Tibial nerve (tissue), 4 donors: ENCODE data around the gene ZBTB2. TPM values are rescaled to one million over a fixed set of nuclear protein-coding genes. Genes with fewer than 3 reads are reported as not detected.

Source experiments
- DNase-seq, 2 donors: peaks; one replicate each; pipeline ENCODE4 v3.0.0-alpha.2; 2019; ENCODE audit warnings: low spot score in 2 of 2
- H3K27ac ChIP-seq, 4 donors: fragments of 200-600 bp; sonication (generic) in 3 of 4; one replicate each; pipeline ENCODE4 v1.5.1; 2017 to 2019; ENCODE audit warnings: mild to moderate bottlenecking in 1 of 4
- H3K27me3 ChIP-seq, 2 donors: fragments of 200-600 bp; sonication (generic) in 1 of 2; one replicate each; pipeline versions ENCODE4 v1.5.1 to v1.6.0; 2017 to 2019
- H3K36me3 ChIP-seq, 3 donors: fragments of 200-600 bp; sonication (generic); one replicate each; pipeline ENCODE4 v1.5.1; 2018 to 2019
- H3K4me1 ChIP-seq, 4 donors: fragments of 200-600 bp; sonication (generic) in 3 of 4; one replicate each; pipeline ENCODE4 v1.5.1; 2017 to 2019
- H3K4me3 ChIP-seq, 4 donors: fragments of 200-600 bp; sonication (generic) in 3 of 4; one replicate each; pipeline ENCODE4 v1.5.1; 2017 to 2019; ENCODE audit warnings: mild to moderate bottlenecking in 1 of 4, moderate library complexity in 1 of 4
- H3K9me3 ChIP-seq, 4 donors: fragments of 200-600 bp; sonication (generic) in 3 of 4; one replicate each; pipeline ENCODE4 v1.5.1; 2017 to 2019
- CTCF ChIP-seq, 5 experiments: fragments of 200-600 bp in 3 of 5; fragments of 450-650 bp in 2 of 5; sonication (generic) in 3 of 5; IDR thresholded peaks; one replicate each; pipeline ENCODE4 v1.5.1; 2016 to 2019; ENCODE audit warnings: antibody characterized with exemption in 5 of 5, mild to moderate bottlenecking in 3 of 5, moderate library complexity in 2 of 5
- EP300 ChIP-seq, 2 donors: sonication (generic); formaldehyde crosslinking; IDR thresholded peaks; one replicate each; pipeline ENCODE4 v1.6.1; 2017; ENCODE audit warnings: antibody characterized with exemption in 2 of 2, mild to moderate bottlenecking in 1 of 2
- POLR2A ChIP-seq, 2 donors: fragments of 450-650 bp; IDR thresholded peaks; one replicate each; pipeline ENCODE4 v1.6.1; 2017; ENCODE audit warnings: antibody characterized with exemption in 2 of 2, mild to moderate bottlenecking in 2 of 2, moderate library complexity in 2 of 2
- WGBS, 2 donors: methylation state at CpG; one replicate each; pipeline ENCODE4 v1.1.5; 2018; 5-methylcytosine and 5-hydroxymethylcytosine counted together
- total RNA-seq, 4 donors: library from RNA; depleted of rRNA; stranded (reverse); fragments of >200 nt; gene quantifications; one replicate each; pipeline ENCODE4 v1.1.0, GENCODE V29; 2016

The ZBTB2 gene, protein sequence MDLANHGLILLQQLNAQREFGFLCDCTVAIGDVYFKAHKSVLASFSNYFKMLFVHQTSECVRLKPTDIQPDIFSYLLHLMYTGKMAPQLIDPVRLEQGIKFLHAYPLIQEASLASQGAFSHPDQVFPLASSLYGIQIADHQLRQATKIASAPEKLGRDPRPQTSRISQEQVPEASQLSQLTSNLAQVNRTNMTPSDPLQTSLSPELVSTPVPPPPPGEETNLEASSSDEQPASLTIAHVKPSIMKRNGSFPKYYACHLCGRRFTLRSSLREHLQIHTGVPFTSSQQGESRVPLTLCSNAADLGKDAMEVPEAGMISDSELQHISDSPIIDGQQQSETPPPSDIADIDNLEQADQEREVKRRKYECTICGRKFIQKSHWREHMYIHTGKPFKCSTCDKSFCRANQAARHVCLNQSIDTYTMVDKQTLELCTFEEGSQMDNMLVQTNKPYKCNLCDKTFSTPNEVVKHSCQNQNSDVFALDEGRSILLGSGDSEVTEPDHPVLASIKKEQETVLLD
- 10 to 100 TPM in 2 of 4 donors, 1 to 10 TPM in 2; 5.7 to 13.8 (median 10.2) TPM for total RNA-seq

GRCh38 chr6:151391471-151392413, at the start of gene ZBTB2:
TSS of gene ZBTB2 (minus strand) at chr6:151391559. CDS start at chr6:151373637, 17,922 bp downstream.
- no peaks in the 10 kb centered on the region for H3K36me3 ChIP-seq
- peak within 1 kb of the TSS; percentile 84 to 100 (median 92) for H3K4me3 ChIP-seq
- DNase-seq: peak; percentile 42 to 61
- peak within 1 kb of the TSS; percentile 97 to 99 (median 98) for H3K27ac ChIP-seq
- peaks cover 0 to 68% (median 35%) of the 10 kb centered on the region in 4 donors for H3K4me1 ChIP-seq
- no peak for TF ChIP-seq EP300 (IDR thresholded peaks at IDR 0.05)
- peak in 1 of 5 experiments; percentile 8 for TF ChIP-seq CTCF (IDR thresholded peaks at IDR 0.05)
- peak in 1 of 2 donors; percentile 34 for TF ChIP-seq POLR2A (IDR thresholded peaks at IDR 0.05)
- WGBS, 2 donors: 2 to 4% methylated on average over 11 to 36 of the region's 57 CpGs
- H3K9me3 ChIP-seq: no peaks in the 10 kb centered on the region
- no peaks in the 10 kb centered on the region for H3K27me3 ChIP-seq

- Histone ChIP-seq H3K9me3 (no peaks in the 10 kb centered on the region), H3K4me3 (no peak overlapping the region), H3K27me3 (no peaks in the 10 kb centered on the region), H3K27ac (peak overlapping the region in 2 of 4 donors; percentile 2 to 19), H3K4me1 (peaks cover 0 to 66% (median 17%) of the 10 kb centered on the region in 4 donors), H3K36me3 (no peaks in the 10 kb centered on the region)
- peak in 1 of 2 donors; percentile 21 for DNase-seq
- WGBS, 2 donors: 48 to 50% methylated on average over 2 of the region's 2 CpGs
- no peak for TF ChIP-seq POLR2A (IDR thresholded peaks at IDR 0.05)
- peak; percentile 13 to 56 (median 34) for TF ChIP-seq CTCF (IDR thresholded peaks at IDR 0.05)
- TF ChIP-seq EP300 (IDR thresholded peaks at IDR 0.05): no peak
Observed at GRCh38 chr6:151440930-151441329, 49.6 kb upstream of the ZBTB2 start.

- DNase-seq: no peak
- Histone ChIP-seq H3K4me3 (no peak overlapping the region), H3K27me3 (no peaks in the 10 kb centered on the region), H3K4me1 (peaks cover 0 to 62% (median 15%) of the 10 kb centered on the region in 4 donors), H3K9me3 (no peaks in the 10 kb centered on the region), H3K36me3 (no peaks in the 10 kb centered on the region), H3K27ac (peak overlapping the region in 2 of 4 donors; percentile 2 to 19)
- 5 to 7% methylated on average over 1 of the region's 1 CpG for WGBS, 2 donors
- no peak for TF ChIP-seq CTCF (IDR thresholded peaks at IDR 0.05)
- TF ChIP-seq POLR2A (IDR thresholded peaks at IDR 0.05): no peak
- TF ChIP-seq EP300 (IDR thresholded peaks at IDR 0.05): no peak
Observed at GRCh38 chr6:151440498-151440897, 49.1 kb upstream of the ZBTB2 start.

DNA sequence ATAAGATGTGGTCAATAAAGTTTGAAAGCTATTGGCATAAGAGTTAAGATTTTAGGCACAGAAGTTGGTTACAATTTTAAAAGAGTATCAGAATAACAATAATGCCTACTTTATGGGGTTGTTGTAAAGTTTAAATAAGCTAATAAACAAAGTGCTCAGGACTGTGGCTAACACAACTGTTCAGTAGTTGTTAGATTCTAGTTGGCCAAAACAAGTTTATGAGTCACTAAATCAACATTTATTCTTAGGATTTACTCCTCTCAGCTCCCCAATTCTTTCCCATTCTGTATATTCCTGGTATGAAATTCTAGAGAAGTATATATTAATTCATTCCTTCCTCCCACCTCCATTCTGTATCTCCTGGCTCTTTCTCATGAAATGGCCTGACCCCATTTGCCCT, 46.0 kb upstream of the ZBTB2 start:
- H3K4me1 ChIP-seq: peaks cover 0 to 37% (median 8%) of the 10 kb centered on the region in 4 donors
- H3K27ac ChIP-seq: no peak overlapping the region
- H3K36me3 ChIP-seq: peaks cover 0 to 8% (median 0%) of the 10 kb centered on the region in 3 donors
- no peak overlapping the region for H3K4me3 ChIP-seq
- H3K9me3 ChIP-seq: no peaks in the 10 kb centered on the region
- H3K27me3 ChIP-seq: no peaks in the 10 kb centered on the region
- DNase-seq: no peak
- TF ChIP-seq CTCF (IDR thresholded peaks at IDR 0.05) (no peak), POLR2A (IDR thresholded peaks at IDR 0.05) (no peak), EP300 (IDR thresholded peaks at IDR 0.05) (no peak)
